ENCODE results near the gene TMEM184B. TPM values are rescaled to one million over a fixed set of nuclear protein-coding genes. Genes with fewer than 3 reads are reported as not detected.

The TMEM184B gene
- total RNA-seq, 1 donor from 2014 or later = 26.5 TPM

- H3K4me1 Mint-ChIP-seq = peaks cover 24% of the 10 kb centered on the region
Measured at GRCh38 chr22:38203090-38203810, 69.6 kb downstream of the TMEM184B start.

GRCh38 chr22:38202437-38203089 lies 70.2 kb downstream of the TMEM184B start:
- Histone ChIP-seq H3K27me3 (peaks cover 53% of the 10 kb centered on the region), H4K20me1 (ENCODE audit: low read depth) (peaks cover 17% of the 10 kb centered on the region), H3K9ac (peak overlapping the region; percentile 62), H3F3A (ENCODE audit: low read depth) (peaks cover 28% of the 10 kb centered on the region), H3K4me2 (peak overlapping the region; percentile 87), H3K79me2 (ENCODE audit: low read depth) (no peaks in the 10 kb centered on the region), H3K36me3 (no peaks in the 10 kb centered on the region), H3K4me3 (peak overlapping the region; percentile 68), H3K9me3 (ENCODE audit: low read depth) (no peaks in the 10 kb centered on the region), H3K27ac (no peak overlapping the region), H2AFZ (replicated peaks) (peak overlapping the region; percentile 88), H3K4me1 (peaks cover 9% of the 10 kb centered on the region)
- TF ChIP-seq EZH2phosphoT487 (IDR thresholded peaks at IDR 0.05) = no peak
- TF ChIP-seq EZH2 (IDR thresholded peaks at IDR 0.05) = peak; percentile 54
- peak; percentile 15 for TF ChIP-seq CTCF (IDR thresholded peaks at IDR 0.05)
- Mint-ChIP-seq H3K36me3 (no peaks in the 10 kb centered on the region), H3K9me3 (no peaks in the 10 kb centered on the region), H3K4me1 (peaks cover 24% of the 10 kb centered on the region), H3K27me3 (ENCODE audit: insufficient read depth, low read depth) (peaks cover 2% of the 10 kb centered on the region), H3K27ac (no peak overlapping the region), H3K4me3 (peak overlapping the region; percentile 89)
- peak; percentile 81 for DNase-seq (ENCODE audit: low spot score)

More at GRCh38 chr22:38203090-38203810, 69.6 kb downstream of the TMEM184B start:
- Histone ChIP-seq H3K36me3 (no peaks in the 10 kb centered on the region), H3K27me3 (peaks cover 53% of the 10 kb centered on the region), H3K9me3 (ENCODE audit: low read depth) (no peaks in the 10 kb centered on the region), H2AFZ (replicated peaks) (peak overlapping the region; percentile 88), H3K4me3 (peak overlapping the region; percentile 68), H3K9ac (no peak overlapping the region), H3K4me2 (peak overlapping the region; percentile 87), H3F3A (ENCODE audit: low read depth) (peaks cover 28% of the 10 kb centered on the region), H3K27ac (no peak overlapping the region), H3K4me1 (peaks cover 9% of the 10 kb centered on the region), H3K79me2 (ENCODE audit: low read depth) (no peaks in the 10 kb centered on the region), H4K20me1 (ENCODE audit: low read depth) (peaks cover 17% of the 10 kb centered on the region)
- DNase-seq (ENCODE audit: low spot score) = peak; percentile 56
- Mint-ChIP-seq H3K27ac (no peak overlapping the region), H3K27me3 (ENCODE audit: insufficient read depth, low read depth) (peaks cover 2% of the 10 kb centered on the region), H3K9me3 (no peaks in the 10 kb centered on the region), H3K4me3 (peak overlapping the region; percentile 89), H3K36me3 (no peaks in the 10 kb centered on the region)
- TF ChIP-seq EZH2phosphoT487 (IDR thresholded peaks at IDR 0.05) (peak; percentile 53), EZH2 (IDR thresholded peaks at IDR 0.05) (no peak)

GRCh38 chr22:38201711-38202436 lies 70.9 kb downstream of the TMEM184B start, which contains the start of gene MAFF:
Gene MAFF, plus strand, starts transcription at chr22:38201994. Its CDS starts 11,860 bp downstream, at chr22:38213854.
- H3K79me2 ChIP-seq (ENCODE audit: low read depth) = no peaks in the 10 kb centered on the region
- H3K36me3 Mint-ChIP-seq = no peaks in the 10 kb centered on the region
- DNase-seq (ENCODE audit: low spot score) = peak; percentile 98
- peaks cover 17% of the 10 kb centered on the region for H4K20me1 ChIP-seq (ENCODE audit: low read depth)
- TF ChIP-seq CTCF (IDR thresholded peaks at IDR 0.05) = no peak
- TF ChIP-seq EZH2 (IDR thresholded peaks at IDR 0.05) = peak; percentile 15
- no peak for TF ChIP-seq EZH2phosphoT487 (IDR thresholded peaks at IDR 0.05)
- H3K4me1 ChIP-seq = peaks cover 9% of the 10 kb centered on the region
- H2AFZ ChIP-seq (replicated peaks) = peak within 1 kb of the TSS; percentile 88
- H3K36me3 ChIP-seq = no peaks in the 10 kb centered on the region
- peak within 1 kb of the TSS; percentile 91 for H3K4me3 Mint-ChIP-seq
- no peaks in the 10 kb centered on the region for H3K9me3 Mint-ChIP-seq
- no peak within 1 kb of the TSS for H3K27ac ChIP-seq
- H3K4me3 ChIP-seq = peak within 1 kb of the TSS; percentile 68
- peaks cover 2% of the 10 kb centered on the region for H3K27me3 Mint-ChIP-seq (ENCODE audit: insufficient read depth, low read depth)
- peak within 1 kb of the TSS; percentile 87 for H3K4me2 ChIP-seq
- H3K9ac ChIP-seq = peak within 1 kb of the TSS; percentile 62
- peaks cover 24% of the 10 kb centered on the region for H3K4me1 Mint-ChIP-seq
- no peaks in the 10 kb centered on the region for H3K9me3 ChIP-seq (ENCODE audit: low read depth)
- peaks cover 28% of the 10 kb centered on the region for H3F3A ChIP-seq (ENCODE audit: low read depth)
- peak within 1 kb of the TSS; percentile 76 for H3K27ac Mint-ChIP-seq
- H3K27me3 ChIP-seq = peaks cover 53% of the 10 kb centered on the region
